ENCODE measurements around the gene CAMTA1.

CAMTA1 gene

DNA sequence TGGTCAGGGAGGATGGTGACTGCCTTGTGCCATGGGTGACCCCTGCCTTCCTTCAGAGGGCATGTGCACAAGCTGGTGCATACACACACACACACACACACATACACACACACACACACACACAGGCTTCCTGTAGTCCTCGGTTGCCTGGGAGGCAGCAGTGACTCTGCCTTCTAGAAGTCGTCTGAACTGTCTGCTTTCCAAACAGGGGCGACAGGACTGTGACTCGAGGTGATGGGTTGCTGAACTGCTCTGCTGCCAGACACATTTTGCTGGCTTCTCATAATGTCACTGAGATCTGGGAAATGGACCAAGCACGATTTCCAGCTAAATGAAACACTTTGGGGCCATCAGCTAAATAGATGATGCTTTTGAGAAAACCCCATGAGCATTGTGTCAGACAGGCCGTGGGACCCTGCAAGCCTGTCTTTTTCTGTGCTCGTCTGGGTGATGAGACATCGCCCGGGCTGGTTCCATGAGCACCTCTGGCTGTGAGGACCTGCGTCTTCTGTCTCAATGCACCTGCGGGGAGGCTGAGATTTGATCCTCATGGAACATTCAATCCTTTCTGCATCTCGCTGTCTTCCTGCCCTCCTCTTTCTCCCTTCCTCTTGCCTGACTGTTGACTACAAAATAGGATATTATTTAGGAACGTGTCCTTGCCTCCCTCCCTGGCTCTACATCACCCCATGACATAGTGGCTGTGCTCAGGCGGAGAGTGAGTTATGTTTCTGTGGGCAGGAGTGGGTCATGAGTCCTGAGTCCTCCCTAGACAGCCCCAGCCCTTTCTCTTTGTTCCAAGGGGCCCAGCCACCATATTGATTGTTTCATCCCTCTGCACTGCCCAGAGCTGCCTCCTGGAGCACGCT, 436.8 kb downstream of the CAMTA1 start:
- WGBS: 94% methylated on average over 14 of the region's 15 CpGs
- no peaks in the 10 kb centered on the region for H3K4me1 ChIP-seq (ENCODE audit: insufficient read depth, low read length)
- H3K27ac ChIP-seq (ENCODE audit: low read depth, low read length): no peak overlapping the region
- no peaks in the 10 kb centered on the region for H3K36me3 ChIP-seq (ENCODE audit: insufficient read depth, low read length)
- H3K4me3 ChIP-seq (ENCODE audit: low read length): no peak overlapping the region
- H3K27me3 ChIP-seq (ENCODE audit: insufficient read depth, low read length): no peaks in the 10 kb centered on the region
- H3K9ac ChIP-seq (ENCODE audit: low read depth, low read length): no peak overlapping the region
- H3K9me3 ChIP-seq (ENCODE audit: insufficient read depth, low read depth, low read length): no peaks in the 10 kb centered on the region

DNA sequence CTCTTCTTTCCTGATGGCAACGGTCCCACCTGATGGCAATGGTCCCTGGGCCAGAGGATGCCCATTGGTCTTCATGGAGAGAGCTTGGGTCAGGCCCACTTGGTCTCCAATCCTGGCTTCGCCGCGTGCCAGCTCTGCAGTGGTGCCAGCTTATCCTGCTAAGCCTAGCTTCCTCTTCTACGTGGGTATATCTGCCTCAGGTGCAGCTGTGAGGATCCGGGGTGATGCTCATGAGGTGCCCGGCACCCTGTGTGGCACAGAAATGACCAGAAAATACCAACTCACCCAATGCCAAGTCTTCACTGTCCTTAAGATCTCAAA, 437.4 kb downstream of the CAMTA1 start:
- no peaks in the 10 kb centered on the region for H3K36me3 ChIP-seq (ENCODE audit: insufficient read depth, low read length)
- no peaks in the 10 kb centered on the region for H3K27me3 ChIP-seq (ENCODE audit: insufficient read depth, low read length)
- H3K9ac ChIP-seq (ENCODE audit: low read depth, low read length): no peak overlapping the region
- H3K4me1 ChIP-seq (ENCODE audit: insufficient read depth, low read length): no peaks in the 10 kb centered on the region
- H3K27ac ChIP-seq (ENCODE audit: low read depth, low read length): no peak overlapping the region
- WGBS: 93% methylated on average over 7 of the region's 7 CpGs
- no peak overlapping the region for H3K4me3 ChIP-seq (ENCODE audit: low read length)
- H3K9me3 ChIP-seq (ENCODE audit: insufficient read depth, low read depth, low read length): no peaks in the 10 kb centered on the region

DNA sequence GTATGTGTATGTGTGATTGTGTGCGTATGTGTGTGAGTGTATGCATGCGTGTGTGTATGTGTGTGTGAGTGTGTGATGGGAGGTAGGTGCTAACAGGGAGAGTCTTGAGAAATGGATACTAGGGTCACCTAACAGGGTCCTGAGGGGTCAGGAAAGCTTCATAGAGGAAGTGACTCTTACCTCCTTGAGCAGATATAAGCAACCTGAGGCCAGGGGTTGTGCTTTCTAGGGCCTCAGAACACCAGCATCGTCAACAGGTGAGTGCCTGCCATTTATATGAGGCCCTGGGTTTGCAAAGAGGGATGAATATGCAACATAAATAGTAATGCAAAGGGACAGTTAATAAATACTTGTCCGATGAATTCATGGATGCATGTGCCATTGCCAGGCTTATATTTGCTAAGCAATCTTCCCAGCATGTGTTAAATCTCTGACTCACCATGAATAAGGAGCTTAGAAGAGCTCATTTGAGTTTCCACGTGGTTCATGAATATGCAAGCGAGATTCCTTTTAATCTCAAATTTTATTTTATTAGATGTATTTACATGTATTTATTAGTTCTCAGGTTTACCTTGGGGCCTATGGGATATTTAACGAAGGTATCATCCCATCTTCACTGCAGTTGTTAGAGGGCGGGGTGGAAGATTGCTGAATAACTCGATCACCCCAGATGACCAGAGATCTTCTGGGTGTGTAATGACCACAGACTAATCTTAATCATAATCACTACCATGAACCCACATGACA, 438.3 kb downstream of the CAMTA1 start:
- Histone ChIP-seq H3K9me3 (ENCODE audit: insufficient read depth, low read depth, low read length) (no peaks in the 10 kb centered on the region), H3K4me3 (ENCODE audit: low read length) (no peak overlapping the region), H3K27ac (ENCODE audit: low read depth, low read length) (no peak overlapping the region), H3K36me3 (ENCODE audit: insufficient read depth, low read length) (no peaks in the 10 kb centered on the region), H3K27me3 (ENCODE audit: insufficient read depth, low read length) (no peaks in the 10 kb centered on the region), H3K4me1 (ENCODE audit: insufficient read depth, low read length) (no peaks in the 10 kb centered on the region), H3K9ac (ENCODE audit: low read depth, low read length) (no peak overlapping the region)
- 88% methylated on average over 4 of the region's 9 CpGs for WGBS

DNA sequence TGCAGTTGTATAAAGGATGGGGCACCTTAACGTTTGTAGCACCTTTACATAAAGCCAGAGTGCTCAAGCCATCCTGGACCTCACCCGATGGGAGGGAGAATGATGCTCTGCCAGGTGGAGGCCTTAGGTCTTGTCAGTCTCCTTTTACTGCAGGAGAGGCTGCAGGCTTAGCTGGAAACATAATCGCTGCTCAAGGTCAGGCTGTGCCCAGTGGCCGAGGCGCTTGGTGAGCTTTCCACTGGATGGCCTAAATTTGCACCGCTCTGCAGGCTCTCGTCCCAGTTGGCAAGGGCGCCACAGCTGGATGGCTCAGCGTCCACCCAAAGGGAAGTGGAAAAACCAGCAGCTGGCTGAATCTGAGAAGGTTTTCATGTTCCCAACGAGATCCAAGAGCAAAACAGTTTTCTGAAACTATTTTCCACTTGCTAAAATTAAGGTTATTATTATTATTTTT, 438.9 kb downstream of the CAMTA1 start:
- Histone ChIP-seq H3K9me3 (ENCODE audit: insufficient read depth, low read depth, low read length) (no peaks in the 10 kb centered on the region), H3K9ac (ENCODE audit: low read depth, low read length) (no peak overlapping the region), H3K4me1 (ENCODE audit: insufficient read depth, low read length) (no peaks in the 10 kb centered on the region), H3K4me3 (ENCODE audit: low read length) (no peak overlapping the region), H3K36me3 (ENCODE audit: insufficient read depth, low read length) (no peaks in the 10 kb centered on the region), H3K27me3 (ENCODE audit: insufficient read depth, low read length) (no peaks in the 10 kb centered on the region), H3K27ac (ENCODE audit: low read depth, low read length) (no peak overlapping the region)
- 90% methylated on average over 10 of the region's 10 CpGs for WGBS

DNA sequence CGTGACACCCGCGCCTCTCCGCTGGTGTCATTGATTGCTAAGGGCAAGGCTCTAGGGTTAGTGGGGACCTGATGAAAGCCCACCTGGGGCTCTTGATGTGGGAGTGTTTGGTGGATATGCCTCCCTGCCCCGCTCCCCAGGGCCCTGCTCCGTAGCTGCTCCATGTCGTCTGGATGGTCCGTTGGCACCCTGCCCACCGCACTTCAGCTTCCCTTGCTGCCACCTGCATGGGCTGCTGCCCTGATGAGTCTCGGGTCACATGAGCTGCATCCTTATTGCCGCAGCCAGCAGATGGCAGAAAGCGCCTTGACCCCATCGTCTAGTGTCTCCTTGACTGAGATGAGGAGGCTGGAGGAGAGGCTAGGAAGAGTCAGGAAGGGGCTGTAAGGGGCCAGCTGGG, 439.4 kb downstream of the CAMTA1 start:
- H3K4me1 ChIP-seq (ENCODE audit: insufficient read depth, low read length): no peaks in the 10 kb centered on the region

DNA sequence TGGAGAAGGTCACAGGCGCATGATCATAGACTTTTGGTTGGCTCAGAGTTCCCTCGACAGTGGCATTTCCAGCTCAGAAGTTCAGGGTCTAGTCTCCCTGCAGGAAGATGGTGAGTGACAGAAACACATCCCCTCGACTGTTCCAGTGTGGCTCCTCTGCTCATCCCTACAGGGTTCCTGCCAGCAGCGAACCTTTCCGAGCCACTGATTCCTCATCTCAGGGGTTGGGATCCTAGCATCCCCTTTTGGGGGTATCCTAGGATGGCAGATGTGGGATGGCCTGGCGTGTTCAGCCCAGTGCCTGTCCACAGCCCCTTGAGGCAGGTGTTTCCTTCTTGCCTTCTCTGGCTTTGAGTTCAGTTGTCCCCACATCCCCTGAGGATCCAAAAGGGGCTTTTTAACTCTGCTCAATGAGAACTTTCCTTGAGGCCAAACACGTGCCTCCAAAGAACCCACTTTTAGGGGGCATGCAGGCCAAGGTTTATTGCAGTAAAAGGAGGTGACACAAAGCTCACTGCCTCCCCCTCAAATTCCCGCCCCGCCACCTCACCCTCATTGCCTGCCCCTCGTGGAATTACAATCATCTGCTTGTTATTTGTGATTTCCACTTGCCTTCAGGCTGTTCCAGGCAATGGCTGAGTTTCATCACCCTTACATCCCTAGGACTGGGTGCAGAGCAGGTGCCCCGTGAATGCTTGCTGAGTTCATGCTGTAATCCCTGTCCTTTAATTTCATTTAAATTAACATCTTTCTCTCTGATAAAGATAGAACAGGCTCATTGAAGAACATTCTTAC, 440.7 kb downstream of the CAMTA1 start:
- no peak overlapping the region for H3K9ac ChIP-seq (ENCODE audit: low read depth, low read length)
- H3K27me3 ChIP-seq (ENCODE audit: insufficient read depth, low read length): no peaks in the 10 kb centered on the region
- no peak overlapping the region for H3K27ac ChIP-seq (ENCODE audit: low read depth, low read length)
- no peak overlapping the region for H3K4me3 ChIP-seq (ENCODE audit: low read length)
- no peaks in the 10 kb centered on the region for H3K4me1 ChIP-seq (ENCODE audit: insufficient read depth, low read length)
- no peaks in the 10 kb centered on the region for H3K9me3 ChIP-seq (ENCODE audit: insufficient read depth, low read depth, low read length)
- H3K36me3 ChIP-seq (ENCODE audit: insufficient read depth, low read length): no peaks in the 10 kb centered on the region
- 93% methylated on average over 11 of the region's 11 CpGs for WGBS

More for the DNA sequence above, 439.4 kb downstream of the CAMTA1 start:
- no peak overlapping the region for H3K4me3 ChIP-seq (ENCODE audit: low read length)
- no peak overlapping the region for H3K27ac ChIP-seq (ENCODE audit: low read depth, low read length)
- H3K27me3 ChIP-seq (ENCODE audit: insufficient read depth, low read length): no peaks in the 10 kb centered on the region
- 89% methylated on average over 13 of the region's 13 CpGs for WGBS
- H3K9me3 ChIP-seq (ENCODE audit: insufficient read depth, low read depth, low read length): no peaks in the 10 kb centered on the region
- H3K9ac ChIP-seq (ENCODE audit: low read depth, low read length): no peak overlapping the region
- H3K36me3 ChIP-seq (ENCODE audit: insufficient read depth, low read length): no peaks in the 10 kb centered on the region

DNA sequence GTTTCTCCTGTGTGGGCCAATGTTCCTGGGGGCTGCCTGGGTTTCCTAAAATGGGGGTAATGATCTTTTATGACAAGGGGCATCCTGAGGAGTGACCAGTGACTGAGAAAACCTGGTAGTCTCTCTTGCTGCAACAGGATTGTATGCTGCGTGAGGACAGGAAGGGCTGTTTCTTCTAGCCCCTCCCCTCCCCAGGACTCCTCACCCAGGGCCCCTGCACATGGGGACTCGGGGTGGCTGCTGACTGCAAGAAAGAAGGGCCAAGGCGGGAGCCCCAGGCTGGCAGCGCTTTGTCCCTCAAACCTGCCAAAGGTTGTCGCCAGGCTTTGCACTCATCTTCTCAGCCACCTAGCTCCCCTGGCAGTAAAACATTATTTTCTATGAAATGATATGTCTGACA, 442.4 kb downstream of the CAMTA1 start:
- Histone ChIP-seq H3K9ac (ENCODE audit: low read depth, low read length) (no peak overlapping the region), H3K4me3 (ENCODE audit: low read length) (no peak overlapping the region), H3K4me1 (ENCODE audit: insufficient read depth, low read length) (no peaks in the 10 kb centered on the region), H3K36me3 (ENCODE audit: insufficient read depth, low read length) (no peaks in the 10 kb centered on the region), H3K9me3 (ENCODE audit: insufficient read depth, low read depth, low read length) (no peaks in the 10 kb centered on the region), H3K27ac (ENCODE audit: low read depth, low read length) (no peak overlapping the region), H3K27me3 (ENCODE audit: insufficient read depth, low read length) (no peaks in the 10 kb centered on the region)
- WGBS: 97% methylated on average over 5 of the region's 5 CpGs

DNA sequence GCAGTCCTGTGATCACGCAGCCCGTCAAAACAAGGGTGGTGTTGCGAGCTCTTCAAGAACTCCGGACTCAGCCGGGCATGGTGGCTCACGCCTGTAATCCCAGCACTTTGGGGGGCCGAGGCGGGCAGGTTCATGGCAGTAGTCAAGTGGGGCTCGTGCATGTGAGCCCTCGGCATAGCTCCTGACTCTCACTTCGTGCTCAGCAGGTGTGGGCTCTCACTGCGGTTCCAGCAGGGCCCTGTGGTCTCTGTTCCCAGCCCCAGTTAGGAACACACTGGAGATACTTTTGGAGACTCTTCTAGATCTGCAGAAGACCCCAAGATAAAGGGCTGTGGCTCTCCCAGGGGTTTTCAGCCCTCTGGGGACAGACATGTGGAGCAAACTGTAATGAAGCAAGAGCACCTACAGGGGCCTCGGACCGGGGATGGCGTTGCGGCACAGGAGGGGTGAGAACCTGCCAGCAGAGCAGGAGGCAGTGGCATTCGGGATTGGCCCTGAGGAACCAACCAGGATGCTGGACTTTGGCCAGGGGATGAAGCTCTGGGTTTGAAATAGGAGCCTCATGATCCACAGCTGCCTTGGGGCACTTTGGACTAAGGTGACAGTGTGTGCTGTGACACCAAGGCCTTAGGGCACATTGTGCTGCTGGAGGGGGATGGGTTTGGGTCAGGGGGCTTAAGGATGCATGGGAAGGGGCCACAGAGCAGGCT, 443.2 kb downstream of the CAMTA1 start:
- WGBS: 82% methylated on average over 17 of the region's 17 CpGs
- H3K36me3 ChIP-seq (ENCODE audit: insufficient read depth, low read length): no peaks in the 10 kb centered on the region
- no peak overlapping the region for H3K27ac ChIP-seq (ENCODE audit: low read depth, low read length)
- H3K27me3 ChIP-seq (ENCODE audit: insufficient read depth, low read length): no peaks in the 10 kb centered on the region
- no peaks in the 10 kb centered on the region for H3K4me1 ChIP-seq (ENCODE audit: insufficient read depth, low read length)
- no peak overlapping the region for H3K4me3 ChIP-seq (ENCODE audit: low read length)
- H3K9me3 ChIP-seq (ENCODE audit: insufficient read depth, low read depth, low read length): no peaks in the 10 kb centered on the region
- no peak overlapping the region for H3K9ac ChIP-seq (ENCODE audit: low read depth, low read length)

DNA sequence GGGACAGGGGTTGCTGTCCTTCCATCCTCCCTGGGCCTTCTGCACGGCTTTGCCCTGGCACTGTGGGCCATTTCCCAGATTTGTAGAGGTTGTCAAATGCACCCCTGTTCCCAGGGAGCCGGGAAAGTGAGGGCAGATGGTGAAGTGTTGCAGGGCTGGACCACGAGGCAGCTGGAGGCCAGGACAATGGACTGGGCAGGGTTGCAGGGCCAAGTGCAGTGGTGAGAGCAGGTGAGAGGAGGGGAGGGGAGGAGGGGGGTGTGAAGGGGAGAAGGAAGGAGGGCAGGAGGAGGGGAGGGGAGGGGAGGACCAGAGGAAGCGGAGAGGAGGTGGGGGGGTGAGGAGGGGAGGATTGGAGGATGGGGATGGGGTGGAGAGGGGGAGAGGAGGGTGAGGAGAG, 443.9 kb downstream of the CAMTA1 start:
- Histone ChIP-seq H3K27me3 (ENCODE audit: insufficient read depth, low read length) (no peaks in the 10 kb centered on the region), H3K9me3 (ENCODE audit: insufficient read depth, low read depth, low read length) (no peaks in the 10 kb centered on the region), H3K36me3 (ENCODE audit: insufficient read depth, low read length) (no peaks in the 10 kb centered on the region), H3K9ac (ENCODE audit: low read depth, low read length) (no peak overlapping the region), H3K4me3 (ENCODE audit: low read length) (no peak overlapping the region), H3K27ac (ENCODE audit: low read depth, low read length) (no peak overlapping the region), H3K4me1 (ENCODE audit: insufficient read depth, low read length) (no peaks in the 10 kb centered on the region)
- 84% methylated on average over 4 of the region's 4 CpGs for WGBS

DNA sequence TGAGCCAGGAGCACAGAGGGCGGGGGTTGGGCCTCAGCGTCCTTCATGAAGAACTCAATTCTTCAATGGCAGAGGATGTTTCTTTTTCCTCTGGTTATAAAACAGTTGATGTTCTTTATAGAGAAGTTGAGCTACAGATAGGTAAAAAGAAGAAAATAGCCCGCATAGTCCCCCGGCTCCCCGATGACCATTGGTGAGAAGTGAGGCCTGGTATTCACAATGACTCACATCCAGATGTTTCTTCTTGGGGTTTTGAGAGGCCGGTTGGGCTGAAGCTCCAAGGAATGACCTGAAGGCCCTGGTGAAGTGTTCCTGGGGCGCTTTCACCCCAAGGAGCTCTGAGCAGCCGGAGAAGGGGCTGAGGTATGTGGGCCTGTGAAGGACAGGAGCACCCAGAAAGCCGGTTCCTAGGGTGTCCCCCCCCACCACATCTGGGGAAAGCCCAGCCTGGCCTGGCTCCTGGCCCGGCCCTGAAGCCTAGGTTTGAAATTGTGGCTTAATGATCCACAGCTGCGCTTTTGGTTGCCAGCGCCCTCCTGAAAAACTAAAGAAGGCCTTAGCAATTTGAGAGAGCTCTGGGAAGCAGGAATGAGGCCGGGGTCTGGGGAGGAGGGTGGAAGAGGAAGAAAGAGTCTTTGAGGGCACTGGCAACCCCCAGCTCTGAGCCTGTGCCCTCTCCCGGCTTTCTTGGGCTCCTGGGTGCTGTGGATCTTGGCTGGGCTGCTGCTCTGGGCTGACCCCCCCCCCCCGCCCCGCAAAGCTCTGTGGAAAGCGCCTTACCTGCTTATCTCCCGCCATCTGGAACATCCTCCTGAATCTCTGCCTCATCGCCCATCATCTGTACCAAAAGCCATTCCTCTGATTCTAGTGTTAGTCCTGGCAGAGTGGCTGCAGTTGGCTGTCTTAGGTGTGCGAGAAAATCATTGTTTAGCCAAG, 444.7 kb downstream of the CAMTA1 start:
- H3K4me1 ChIP-seq (ENCODE audit: insufficient read depth, low read length): no peaks in the 10 kb centered on the region
- H3K9me3 ChIP-seq (ENCODE audit: insufficient read depth, low read depth, low read length): no peaks in the 10 kb centered on the region
- no peak overlapping the region for H3K27ac ChIP-seq (ENCODE audit: low read depth, low read length)
- no peak overlapping the region for H3K9ac ChIP-seq (ENCODE audit: low read depth, low read length)
- no peaks in the 10 kb centered on the region for H3K27me3 ChIP-seq (ENCODE audit: insufficient read depth, low read length)
- WGBS: 83% methylated on average over 20 of the region's 20 CpGs
- no peaks in the 10 kb centered on the region for H3K36me3 ChIP-seq (ENCODE audit: insufficient read depth, low read length)
- H3K4me3 ChIP-seq (ENCODE audit: low read length): no peak overlapping the region
